Measurements from ENCODE around the gene SLC7A8. TPM values are rescaled to one million over a fixed set of nuclear protein-coding genes. Genes with fewer than 3 reads are reported as not detected.

The SLC7A8 gene
- total RNA-seq, 2 donors from 2014 or later: 119 to 143 TPM

DNA sequence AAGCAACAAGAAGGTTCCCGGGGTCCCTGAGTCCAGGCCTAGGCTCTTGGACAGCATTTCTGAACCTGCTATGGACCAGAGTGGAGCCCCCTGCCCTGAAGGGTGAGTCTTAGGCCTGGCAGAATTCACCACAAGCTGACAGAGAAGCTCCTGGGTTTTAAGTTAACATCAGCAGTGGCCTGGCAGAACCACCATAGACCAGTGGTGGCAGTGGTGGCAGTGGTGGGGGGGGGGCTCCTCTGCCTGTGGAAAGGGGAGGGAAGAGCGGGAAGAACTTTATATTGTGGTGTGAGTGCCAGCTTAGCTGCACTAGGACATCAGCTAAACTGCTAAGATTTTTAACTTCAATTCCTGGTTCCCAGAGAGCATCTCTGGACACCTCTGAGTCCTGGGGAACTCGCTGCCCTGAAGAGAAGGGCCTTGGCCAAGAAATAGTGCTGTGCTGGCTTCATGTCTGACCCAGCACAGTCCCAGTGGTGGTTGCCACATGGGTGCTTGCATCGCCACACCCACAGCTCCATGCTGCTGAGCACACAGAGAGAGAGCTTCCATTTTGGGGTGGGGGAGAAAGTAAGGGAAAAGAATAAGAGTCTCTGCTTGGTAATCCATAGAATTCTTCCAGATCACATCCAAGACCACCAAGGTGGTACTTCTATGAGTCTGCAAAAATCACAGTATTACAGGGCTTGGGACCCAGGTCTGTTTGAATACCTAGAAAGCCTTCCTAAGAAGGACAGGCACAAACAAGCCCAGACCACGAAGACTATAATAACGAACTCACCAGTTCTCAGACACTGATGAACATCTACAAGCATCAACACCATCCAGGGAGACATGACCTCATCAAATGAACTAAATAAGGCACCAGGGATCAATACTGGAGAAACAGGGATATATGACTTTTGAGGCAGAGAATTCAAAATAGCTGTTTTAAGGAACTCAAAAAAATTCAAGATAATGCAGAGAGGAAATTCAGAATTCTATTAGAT is 33.9 kb upstream of the SLC7A8 start:
- TF ChIP-seq, protein P1, sequence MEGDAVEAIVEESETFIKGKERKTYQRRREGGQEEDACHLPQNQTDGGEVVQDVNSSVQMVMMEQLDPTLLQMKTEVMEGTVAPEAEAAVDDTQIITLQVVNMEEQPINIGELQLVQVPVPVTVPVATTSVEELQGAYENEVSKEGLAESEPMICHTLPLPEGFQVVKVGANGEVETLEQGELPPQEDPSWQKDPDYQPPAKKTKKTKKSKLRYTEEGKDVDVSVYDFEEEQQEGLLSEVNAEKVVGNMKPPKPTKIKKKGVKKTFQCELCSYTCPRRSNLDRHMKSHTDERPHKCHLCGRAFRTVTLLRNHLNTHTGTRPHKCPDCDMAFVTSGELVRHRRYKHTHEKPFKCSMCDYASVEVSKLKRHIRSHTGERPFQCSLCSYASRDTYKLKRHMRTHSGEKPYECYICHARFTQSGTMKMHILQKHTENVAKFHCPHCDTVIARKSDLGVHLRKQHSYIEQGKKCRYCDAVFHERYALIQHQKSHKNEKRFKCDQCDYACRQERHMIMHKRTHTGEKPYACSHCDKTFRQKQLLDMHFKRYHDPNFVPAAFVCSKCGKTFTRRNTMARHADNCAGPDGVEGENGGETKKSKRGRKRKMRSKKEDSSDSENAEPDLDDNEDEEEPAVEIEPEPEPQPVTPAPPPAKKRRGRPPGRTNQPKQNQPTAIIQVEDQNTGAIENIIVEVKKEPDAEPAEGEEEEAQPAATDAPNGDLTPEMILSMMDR (IDR thresholded peaks at IDR 0.05): no peak
- TF ChIP-seq POLR2A (IDR thresholded peaks at IDR 0.05) (no peak), POLR2AphosphoS5 (IDR thresholded peaks at IDR 0.05) (no peak)
- H3K4me3 ChIP-seq: no peak overlapping the region
- no peaks in the 10 kb centered on the region for H3K27me3 ChIP-seq (replicated peaks; ENCODE audit: insufficient read depth)
- no peak for DNase-seq (ENCODE audit: low spot score)
- no peaks in the 10 kb centered on the region for H3K9me3 ChIP-seq
- no peak overlapping the region for H3K27ac ChIP-seq
- intact Hi-C loops (cut with DNase I): no loop called here
- WGBS: 73% methylated on average over 6 of the region's 6 CpGs
- H3K4me1 ChIP-seq (replicated peaks): no peaks in the 10 kb centered on the region
- no peaks in the 10 kb centered on the region for H3K36me3 ChIP-seq

DNA sequence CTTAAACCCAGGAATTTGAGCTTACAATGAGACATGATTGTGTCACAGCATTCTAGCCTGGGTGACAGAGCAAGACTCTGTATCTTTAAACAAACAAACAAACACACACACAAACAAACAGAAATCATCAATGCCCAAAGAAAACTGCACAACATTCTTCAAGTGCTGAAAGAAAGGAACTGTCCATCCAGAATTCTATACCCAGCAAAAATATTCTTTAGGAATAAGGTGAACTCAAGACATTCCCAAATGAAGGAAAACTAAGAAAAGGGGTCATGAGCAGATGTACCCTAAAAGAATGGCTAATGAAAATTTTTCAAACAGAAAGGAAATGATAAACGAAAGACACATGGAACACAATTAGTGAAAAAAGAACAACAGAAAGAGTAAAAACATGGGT is 32.0 kb upstream of the SLC7A8 start:
- 95% methylated on average over 1 of the region's 1 CpG for WGBS
- intact Hi-C loops (cut with DNase I): no loop called here
- no peak for DNase-seq (ENCODE audit: low spot score)
- H3K9me3 ChIP-seq: no peaks in the 10 kb centered on the region
- no peak for TF ChIP-seq POLR2A (IDR thresholded peaks at IDR 0.05)
- TF ChIP-seq POLR2AphosphoS5 (IDR thresholded peaks at IDR 0.05): no peak
- TF ChIP-seq, protein P1 (IDR thresholded peaks at IDR 0.05): no peak
- no peaks in the 10 kb centered on the region for H3K36me3 ChIP-seq
- H3K27me3 ChIP-seq (replicated peaks; ENCODE audit: insufficient read depth): no peaks in the 10 kb centered on the region
- H3K27ac ChIP-seq: no peak overlapping the region
- H3K4me1 ChIP-seq (replicated peaks): no peaks in the 10 kb centered on the region
- H3K4me3 ChIP-seq: no peak overlapping the region

DNA sequence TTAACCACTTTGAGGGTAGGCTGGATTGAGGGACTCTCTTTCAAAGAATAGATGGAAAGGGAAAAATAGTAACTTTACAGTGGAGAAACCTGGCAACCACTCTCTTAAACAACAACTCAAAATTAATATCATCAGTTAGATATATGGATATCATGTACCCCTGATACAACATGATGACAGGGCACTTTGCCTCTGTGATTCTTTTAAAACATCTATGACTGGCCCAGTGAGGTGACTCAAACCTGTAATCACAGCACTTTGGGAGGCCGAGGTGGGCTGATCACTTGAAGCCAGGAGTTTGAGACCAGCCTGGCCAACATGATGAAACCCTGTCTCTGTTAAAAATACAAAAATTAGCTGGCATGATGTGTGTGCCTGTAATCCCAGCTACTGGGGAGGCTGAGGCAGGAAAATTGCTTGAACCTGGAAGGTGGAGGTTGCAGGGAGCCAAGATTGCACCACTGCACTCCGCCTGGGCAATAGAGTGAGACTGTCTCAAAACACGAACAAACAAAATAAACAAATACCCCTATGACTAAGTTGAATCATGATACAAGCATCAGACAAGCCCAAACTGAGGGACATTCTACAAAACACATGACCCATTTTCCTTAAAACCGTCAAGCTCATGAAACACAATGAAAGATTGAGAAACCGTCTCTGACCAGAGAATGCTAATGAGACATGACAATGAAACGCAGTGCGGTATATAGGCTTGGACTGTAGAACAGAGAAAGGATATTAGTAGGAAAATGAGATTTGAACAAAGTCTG is 26.4 kb upstream of the SLC7A8 start:
- 78% methylated on average over 7 of the region's 7 CpGs for WGBS
- H3K27me3 ChIP-seq (replicated peaks; ENCODE audit: insufficient read depth): no peaks in the 10 kb centered on the region
- TF ChIP-seq, protein P1 (IDR thresholded peaks at IDR 0.05): no peak
- TF ChIP-seq POLR2AphosphoS5 (IDR thresholded peaks at IDR 0.05) (no peak), POLR2A (IDR thresholded peaks at IDR 0.05) (no peak)
- H3K36me3 ChIP-seq: no peaks in the 10 kb centered on the region
- intact Hi-C loops (cut with DNase I): no loop called here
- no peaks in the 10 kb centered on the region for H3K4me1 ChIP-seq (replicated peaks)
- H3K9me3 ChIP-seq: no peaks in the 10 kb centered on the region
- H3K27ac ChIP-seq: no peak overlapping the region
- no peak for DNase-seq (ENCODE audit: low spot score)
- no peak overlapping the region for H3K4me3 ChIP-seq

DNA sequence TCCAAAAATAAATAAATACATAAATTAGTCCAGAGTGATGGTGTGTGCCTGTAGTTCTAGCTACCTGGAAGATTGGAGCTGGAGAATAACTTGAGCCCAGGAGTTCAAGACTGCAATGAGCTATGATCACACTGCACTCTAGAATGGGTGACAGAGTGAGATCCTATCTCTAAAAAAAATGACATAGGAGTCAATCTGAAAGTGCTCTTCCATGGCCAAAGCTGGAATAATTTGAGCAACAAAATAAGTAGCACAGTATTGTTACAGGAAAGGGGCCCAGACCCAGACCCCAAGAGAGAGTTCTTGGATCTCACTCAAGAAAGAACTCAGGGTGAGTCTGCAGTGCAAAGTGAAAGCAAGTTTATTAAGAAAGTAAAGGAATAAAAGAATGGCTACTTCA is 24.9 kb upstream of the SLC7A8 start:
- Histone ChIP-seq H3K9me3 (no peaks in the 10 kb centered on the region), H3K4me1 (replicated peaks) (no peaks in the 10 kb centered on the region), H3K27me3 (replicated peaks; ENCODE audit: insufficient read depth) (no peaks in the 10 kb centered on the region), H3K4me3 (no peak overlapping the region), H3K27ac (no peak overlapping the region), H3K36me3 (no peaks in the 10 kb centered on the region)
- no peak for DNase-seq (ENCODE audit: low spot score)
- intact Hi-C loops (cut with DNase I): no loop called here
- TF ChIP-seq, protein P1 (IDR thresholded peaks at IDR 0.05): no peak
- TF ChIP-seq POLR2A (IDR thresholded peaks at IDR 0.05) (no peak), POLR2AphosphoS5 (IDR thresholded peaks at IDR 0.05) (no peak)
